ENCODE results near the gene HMOX1.
"Not testable (repeated sequence)": the region's sequence is repeated elsewhere in the genome, so short reads cannot be mapped to it uniquely, and the experiment has no call there.

Gene HMOX1

DNA sequence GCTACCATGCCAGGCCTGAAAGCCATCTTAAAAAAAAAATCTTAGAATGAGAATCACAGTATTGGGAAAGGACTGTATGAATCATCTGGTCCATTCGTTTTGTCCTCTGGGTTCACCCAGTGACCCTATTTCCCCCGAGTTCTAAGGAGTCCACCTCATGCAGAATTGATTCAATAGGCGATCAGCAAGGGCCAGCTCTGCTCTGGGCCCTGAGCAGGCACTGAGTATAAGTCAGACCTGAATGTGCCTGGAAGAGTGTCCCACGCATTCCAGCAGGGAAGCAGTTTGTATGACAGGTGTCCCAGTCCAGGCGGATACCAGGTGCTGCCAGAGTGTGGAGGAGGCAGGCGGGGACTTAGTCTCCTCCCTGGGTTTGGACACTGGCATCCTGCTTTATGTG is 883 bp upstream of the HMOX1 start:
- DNase-seq (ENCODE audit: low spot score): no peak

DNA sequence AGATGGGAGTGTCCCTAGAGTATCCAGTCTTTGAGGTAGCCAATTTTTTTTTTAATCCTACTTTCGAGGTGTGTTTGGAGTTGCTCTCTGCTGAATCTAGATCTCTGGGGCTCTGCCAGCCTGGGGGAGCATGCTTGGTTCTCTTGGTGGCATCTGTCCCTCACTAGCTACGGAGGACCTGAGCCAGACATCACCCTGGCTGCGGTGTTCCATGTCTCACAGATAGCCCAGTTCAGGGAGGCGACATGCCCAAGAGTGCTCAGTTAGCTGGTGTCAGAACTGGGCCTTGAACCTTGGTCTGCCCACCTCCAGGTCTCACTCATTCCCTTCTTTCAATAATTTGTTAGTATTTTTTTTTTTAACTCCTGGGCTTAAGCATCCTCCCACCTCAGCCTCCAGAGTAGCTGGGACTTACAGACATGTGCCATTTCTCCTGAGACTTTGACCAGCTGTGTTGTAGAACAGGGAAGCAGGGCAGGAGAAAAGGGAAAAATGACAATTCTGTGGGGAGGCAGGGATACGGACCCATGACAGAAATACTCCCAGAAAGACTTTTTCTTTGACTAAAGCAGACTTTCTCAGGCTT is 621 bp downstream of the HMOX1 start:
- no peak for DNase-seq (ENCODE audit: low spot score)

DNA sequence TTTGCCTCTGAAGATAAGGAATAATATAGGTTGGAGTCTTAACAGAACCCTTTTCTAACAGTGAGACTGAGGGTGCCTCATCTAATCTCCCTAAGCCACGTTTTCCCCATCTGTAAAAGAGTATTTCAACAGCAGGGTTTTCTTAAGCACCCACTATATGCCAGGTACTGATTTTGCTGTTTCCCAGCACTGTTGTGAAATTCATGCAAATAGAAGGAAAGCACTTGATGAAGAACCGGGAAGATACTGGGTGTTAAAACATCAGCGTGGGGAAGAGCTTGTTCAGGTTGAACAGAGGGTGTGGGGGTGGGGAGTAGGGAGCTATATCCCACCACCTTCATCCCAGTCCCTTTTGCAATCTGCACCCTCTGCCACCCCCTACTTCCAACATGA is 2.8 kb downstream of the HMOX1 start:
- no peak for DNase-seq (ENCODE audit: low spot score)

DNA sequence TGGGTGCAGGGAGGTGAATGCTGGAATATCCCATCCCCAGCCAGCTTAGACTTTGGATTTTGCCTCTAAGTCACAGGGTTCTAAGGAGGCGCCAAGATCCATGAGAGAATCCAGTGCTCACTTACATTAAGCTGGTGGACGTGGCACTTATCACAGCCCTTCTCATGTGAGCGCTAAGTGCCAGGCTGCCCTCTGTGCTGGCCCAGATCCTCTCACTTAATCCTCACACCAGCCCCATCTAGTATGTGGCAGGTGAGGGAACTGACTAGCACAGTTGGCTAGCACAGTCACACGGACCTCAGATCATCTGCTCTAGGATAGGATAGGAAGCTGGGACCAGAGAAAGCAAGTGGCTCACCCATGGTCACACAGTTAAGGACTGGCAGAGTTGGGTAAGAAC is 3.6 kb downstream of the HMOX1 start:
- no peak for DNase-seq (ENCODE audit: low spot score)

DNA sequence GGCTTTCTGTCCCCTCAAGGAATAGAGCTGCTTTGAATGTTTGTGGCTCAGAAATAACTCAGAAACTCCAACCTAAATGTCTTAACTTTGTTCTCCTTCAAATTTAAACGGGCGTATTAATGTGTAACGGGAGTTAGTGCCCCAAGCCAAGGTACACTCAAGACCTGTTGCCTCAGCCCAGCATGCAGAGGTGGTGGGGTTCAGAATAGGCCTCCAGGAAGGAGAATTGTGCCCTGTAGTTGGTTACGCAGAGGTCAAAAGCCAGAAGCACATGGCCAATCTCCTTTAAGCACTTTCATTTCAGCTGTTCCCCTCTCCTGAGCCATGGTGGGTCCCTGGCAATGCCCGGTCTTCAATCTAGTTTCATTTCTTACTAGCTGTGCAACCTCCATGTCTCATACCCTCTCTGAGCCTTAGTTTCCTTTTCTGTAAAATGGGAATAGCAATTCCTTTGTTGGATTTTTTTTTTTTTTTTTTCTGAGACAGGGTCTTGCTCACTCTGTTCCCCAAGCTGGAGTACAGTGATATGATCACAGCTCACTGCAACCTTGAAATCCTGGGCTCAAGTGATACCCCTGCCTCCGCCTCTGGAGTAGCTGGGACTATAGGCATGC is 4.2 kb downstream of the HMOX1 start:
- no peak for DNase-seq (ENCODE audit: low spot score)

DNA sequence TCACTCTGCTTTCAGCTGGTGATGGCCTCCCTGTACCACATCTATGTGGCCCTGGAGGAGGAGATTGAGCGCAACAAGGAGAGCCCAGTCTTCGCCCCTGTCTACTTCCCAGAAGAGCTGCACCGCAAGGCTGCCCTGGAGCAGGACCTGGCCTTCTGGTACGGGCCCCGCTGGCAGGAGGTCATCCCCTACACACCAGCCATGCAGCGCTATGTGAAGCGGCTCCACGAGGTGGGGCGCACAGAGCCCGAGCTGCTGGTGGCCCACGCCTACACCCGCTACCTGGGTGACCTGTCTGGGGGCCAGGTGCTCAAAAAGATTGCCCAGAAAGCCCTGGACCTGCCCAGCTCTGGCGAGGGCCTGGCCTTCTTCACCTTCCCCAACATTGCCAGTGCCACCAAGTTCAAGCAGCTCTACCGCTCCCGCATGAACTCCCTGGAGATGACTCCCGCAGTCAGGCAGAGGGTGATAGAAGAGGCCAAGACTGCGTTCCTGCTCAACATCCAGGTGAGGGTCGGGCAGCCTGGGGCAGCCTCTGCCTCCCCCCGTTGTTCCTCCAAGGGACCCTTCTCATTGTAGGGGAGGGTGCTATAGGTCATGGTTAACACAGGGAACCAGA is 5.9 kb downstream of the HMOX1 start:
- no peak for DNase-seq (ENCODE audit: low spot score)

DNA sequence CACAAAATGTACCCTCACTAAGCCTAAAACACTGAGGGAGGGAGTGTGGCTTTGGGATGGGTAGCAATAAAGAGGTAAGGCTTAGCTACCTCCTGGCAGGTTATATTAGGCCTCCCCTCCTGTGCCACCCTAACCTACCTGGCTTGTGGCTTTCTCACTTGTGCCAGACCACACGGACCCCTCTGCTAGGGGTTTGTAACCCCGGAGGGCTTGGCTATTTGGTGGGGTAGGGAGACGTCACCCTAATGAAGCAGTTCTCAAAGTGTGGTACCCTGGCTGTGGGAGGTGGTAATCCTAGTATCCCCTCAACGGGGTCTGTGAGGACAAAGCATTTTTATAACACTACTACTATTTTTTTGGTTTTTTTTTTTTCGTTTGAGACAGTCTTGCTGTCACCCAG is 10.0 kb downstream of the HMOX1 start:
- no peak for DNase-seq (ENCODE audit: low spot score)

DNA sequence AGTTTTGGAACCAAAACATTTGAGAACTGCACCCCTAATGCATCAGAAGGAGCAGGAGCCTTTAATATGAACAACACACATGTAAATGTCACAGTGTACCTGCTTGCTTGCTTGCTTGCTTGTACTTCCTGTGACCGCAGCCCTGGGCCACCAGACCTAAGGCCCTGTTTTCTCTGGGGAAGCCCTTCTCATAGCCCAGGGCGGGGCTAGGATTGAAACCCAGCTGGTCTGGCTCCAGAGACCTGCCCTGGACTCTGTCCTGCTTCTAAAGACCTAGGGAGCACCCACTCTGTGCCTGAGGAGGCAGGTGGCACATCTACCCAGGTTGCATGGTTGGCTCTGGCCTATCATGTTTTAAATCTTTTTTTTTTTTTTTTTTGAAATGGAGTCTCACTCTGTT is 11.5 kb downstream of the HMOX1 start:
- no peak for DNase-seq (ENCODE audit: low spot score)

DNA sequence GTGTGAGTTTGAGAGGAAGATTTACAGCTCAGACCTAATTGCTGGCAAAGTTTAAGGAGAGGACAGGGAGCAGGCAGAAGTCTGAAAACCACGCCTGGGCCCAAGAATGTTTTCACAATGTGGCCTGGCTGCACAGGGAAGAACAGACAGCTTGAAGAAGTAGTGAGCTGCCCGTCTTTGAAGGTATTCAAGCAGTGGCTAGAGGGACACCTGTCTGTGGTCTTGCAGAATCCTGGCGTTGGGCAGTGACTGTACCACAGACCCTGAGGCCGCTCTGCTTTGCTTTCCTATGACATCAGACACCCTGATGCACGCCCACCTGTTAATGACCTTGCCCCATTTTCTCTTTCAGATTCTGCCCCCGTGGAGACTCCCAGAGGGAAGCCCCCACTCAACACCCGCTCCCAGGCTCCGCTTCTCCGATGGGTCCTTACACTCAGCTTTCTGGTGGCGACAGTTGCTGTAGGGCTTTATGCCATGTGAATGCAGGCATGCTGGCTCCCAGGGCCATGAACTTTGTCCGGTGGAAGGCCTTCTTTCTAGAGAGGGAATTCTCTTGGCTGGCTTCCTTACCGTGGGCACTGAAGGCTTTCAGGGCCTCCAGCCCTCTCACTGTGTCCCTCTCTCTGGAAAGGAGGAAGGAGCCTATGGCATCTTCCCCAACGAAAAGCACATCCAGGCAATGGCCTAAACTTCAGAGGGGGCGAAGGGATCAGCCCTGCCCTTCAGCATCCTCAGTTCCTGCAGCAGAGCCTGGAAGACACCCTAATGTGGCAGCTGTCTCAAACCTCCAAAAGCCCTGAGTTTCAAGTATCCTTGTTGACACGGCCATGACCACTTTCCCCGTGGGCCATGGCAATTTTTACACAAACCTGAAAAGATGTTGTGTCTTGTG is 12.5 kb downstream of the HMOX1 start:
- DNase-seq (ENCODE audit: low spot score): no peak

DNA sequence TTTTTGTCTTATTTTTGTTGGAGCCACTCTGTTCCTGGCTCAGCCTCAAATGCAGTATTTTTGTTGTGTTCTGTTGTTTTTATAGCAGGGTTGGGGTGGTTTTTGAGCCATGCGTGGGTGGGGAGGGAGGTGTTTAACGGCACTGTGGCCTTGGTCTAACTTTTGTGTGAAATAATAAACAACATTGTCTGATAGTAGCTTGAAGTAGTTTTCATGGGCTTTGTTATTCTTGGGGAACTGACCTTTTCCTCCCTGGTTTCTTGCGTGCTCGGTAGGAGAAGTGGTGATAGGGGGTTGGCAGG is 13.1 kb downstream of the HMOX1 start:
- DNase-seq (ENCODE audit: low spot score): no peak

DNA sequence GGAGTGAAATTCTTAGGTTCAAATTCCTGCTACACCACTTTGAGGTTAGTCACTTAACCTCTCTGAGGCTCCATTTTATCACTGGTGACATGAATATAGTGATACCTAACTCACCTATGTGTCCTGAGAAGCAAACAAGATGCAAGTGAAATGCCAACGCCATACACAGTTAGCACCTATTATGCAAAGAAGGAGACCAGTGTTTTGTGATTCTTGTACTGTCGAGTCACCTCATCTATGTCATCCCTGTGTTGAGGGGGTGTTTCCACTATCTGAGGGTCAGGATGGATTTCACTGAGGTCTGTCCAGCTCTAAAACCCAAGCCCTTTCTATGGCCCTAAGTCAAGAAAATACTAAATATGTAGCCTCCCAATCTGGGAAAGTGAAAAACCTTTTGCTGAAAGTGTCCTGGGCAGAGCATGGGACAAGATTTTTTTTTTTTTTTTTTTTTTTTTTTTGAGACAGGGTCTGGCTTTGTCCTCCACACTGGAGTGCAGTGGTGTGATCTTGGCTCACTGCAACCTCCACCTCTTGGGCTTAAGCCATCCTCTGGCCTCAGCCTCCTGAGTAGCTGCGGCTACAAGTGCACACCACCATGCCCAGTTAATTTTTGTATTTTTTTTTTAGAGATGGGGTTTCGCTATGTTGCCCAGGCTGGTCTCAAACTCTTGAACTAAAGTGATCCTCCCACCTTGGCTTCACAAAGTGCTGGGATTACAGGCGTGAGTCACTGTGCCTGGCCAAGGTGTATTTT is 14.1 kb downstream of the HMOX1 start:
- DNase-seq (ENCODE audit: low spot score): no peak

DNA sequence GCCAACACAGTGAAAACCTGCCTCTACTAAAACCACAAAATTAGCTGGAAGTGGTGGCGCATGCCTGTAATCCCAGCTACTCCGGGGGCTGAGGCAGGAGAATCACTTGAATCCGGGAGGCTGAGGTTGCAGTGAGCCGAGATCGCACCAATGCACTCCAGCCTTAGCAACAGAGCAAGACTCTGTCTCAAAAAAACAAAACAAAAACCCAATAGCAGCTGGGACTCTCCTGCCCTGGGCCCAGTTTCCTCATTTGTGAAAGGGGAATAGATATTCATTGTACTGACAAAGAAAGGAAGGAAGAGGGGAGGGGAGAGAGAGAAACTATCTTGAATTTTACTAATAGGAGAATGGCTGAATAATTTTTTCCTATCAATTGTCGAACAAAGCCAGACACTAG is 15.7 kb downstream of the HMOX1 start:
- DNase-seq (ENCODE audit: low spot score): not testable (repeated sequence)

DNA sequence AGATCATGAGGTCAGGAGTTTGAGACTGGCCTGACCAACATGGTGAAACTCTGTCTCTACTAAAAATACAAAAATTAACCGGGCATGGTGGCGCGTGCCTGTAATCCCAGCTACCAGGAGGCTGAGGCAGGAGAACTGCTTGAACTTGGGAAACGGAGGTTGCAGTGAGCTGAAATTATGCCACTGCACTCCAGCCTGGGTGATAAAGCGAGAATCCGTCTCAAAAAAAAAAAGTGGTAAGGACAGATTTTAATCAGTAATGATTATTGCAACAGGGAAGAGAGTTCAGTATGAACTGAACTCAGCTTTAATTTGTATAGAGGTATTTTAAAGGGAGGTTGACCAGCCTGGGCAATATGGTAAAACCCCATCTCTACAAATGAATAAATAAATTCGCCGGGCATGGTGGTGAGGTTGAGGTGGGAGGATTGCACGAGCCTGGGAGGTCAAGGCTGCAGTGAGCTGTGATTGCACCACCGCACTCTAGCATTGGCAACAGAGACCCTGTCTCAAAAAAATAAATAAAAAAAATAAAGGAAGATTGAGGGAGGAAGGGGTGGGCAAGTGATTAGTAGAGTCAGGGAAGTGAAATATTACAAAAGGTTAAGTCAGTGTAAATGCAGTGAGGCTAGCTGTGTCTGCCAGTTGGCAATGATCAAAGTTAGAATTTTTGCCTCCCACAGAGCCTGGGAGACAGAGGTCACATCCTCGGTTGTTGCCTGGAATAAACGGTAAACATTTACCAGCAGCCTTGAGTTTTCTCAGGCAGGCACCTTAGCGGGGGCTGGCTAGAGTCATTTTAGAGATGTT is 16.4 kb downstream of the HMOX1 start:
- no peak for DNase-seq (ENCODE audit: low spot score)

DNA sequence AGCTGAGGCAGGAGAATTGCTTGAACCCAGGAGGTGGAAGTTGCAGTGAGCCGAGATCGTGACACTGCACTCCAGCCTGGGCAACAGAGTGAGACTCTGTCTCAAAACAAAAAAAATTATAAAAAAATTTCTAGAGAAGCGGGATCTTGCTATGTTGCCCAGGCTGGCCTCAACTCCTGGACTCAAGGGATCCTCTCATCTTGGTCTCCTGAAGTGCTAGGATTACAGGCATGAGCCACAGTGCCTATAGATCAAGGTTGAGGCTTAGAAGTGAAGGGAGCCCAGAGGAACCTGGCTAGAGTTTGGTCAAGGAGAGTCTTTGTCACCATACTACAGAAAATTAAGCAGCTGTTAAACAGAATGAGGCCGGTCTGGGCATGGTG is 17.7 kb downstream of the HMOX1 start:
- DNase-seq (ENCODE audit: low spot score): no peak

DNA sequence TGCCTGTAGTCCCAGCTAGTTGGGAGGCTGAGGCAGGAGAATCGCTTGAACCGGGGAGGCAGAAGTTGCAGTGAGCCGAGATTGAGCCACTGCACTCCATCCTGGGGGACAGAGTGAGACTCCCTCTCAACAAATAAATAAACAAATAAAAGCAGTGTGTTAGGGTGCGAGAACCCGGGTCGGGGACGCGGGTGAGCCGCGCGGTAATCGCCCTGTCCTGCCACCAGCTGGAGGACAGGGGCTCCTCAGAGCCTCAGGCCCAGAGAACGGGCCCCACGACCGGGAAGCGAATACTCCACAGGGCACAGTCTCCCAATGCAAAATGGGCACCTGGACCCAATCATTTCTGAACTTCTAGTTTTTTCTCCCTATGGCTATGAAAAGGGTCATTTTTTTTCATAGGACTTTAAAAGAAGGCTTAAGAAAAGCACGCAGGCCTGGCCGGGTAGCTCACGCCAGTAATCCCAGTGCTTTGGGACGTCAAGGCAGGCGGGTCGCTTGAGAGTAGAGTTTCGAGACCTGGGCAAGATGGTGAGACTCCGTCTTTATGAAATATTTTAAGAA is 18.3 kb downstream of the HMOX1 start:
- DNase-seq (ENCODE audit: low spot score): no peak

DNA sequence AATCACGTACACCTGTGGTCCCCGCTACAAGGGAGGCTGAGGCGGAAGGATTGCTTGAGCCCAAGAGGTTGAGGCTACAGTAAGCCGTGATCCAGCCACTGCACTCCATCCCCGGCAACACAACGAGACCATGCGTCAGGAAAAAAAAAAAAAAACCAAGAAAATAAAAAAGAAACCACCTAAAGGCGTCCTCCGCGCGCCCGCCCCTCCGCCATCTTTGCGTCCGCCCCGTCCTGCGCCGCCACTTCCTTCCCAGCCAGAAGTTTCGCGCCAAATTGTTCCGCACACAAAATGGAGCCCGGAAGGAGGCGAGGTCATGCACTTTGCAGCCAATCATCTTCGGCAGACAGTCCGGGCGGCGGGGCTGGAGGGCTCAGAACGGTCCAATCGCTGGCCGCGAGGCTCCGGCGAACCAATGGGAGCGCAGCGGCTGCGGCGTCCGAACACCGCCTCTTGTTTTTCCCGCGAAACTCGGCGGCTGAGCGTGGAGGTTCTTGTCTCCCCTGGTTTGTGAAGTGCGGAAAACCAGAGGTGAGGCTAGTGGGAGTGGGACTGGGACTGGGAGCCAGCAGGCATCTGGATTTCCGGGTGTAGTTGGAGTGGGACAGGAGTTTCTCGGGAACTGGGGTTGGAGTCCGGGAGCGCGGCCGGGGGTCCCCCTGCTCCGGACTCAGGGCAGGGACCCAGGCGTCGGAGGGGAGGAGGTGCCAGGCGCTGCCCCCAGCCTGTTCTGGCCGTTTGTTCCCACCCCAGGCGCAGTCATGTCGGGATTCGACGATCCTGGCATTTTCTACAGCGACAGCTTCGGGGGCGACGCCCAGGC is 19.0 kb downstream of the HMOX1 start, which contains the start of gene MCM5:
TSS of gene MCM5 (plus strand) at position 463 of the 823 bp plus-strand sequence. CDS start at position 762, 299 bp downstream.
- DNase-seq (ENCODE audit: low spot score): peak; percentile 98

DNA sequence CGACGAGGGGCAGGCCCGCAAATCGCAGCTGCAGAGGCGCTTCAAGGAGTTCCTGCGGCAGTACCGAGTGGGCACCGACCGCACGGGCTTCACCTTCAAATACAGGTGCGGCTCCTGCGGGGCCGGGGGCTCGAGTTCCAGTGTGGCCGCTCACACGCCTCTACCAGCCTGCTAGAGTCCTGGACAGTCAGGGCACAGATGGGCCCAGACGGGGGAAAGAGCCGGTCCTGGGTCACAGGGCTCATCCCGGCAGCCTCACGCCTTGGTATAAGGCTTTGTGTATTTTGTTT is 19.6 kb downstream of the HMOX1 start:
- DNase-seq (ENCODE audit: low spot score): no peak

DNA sequence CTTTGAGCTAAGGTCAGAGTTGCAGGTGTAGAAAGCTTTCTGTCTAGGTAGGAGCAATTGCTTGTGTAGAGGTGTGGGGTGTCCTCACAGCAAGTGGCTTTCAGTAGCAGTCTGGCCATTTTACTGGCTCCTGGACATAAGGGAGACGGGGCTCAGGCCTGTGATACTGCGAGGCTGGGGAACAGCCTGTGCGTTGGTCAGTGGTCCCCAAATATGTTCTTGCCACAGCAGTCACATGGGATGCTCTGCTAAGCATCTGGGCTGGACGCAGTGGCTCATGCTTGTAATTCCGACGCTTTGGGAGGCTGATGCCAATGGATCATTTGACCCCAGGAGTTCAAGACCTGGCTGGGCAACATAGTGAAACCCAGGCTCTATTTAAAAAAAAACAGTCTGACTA is 21.0 kb downstream of the HMOX1 start:
- DNase-seq (ENCODE audit: low spot score): no peak

DNA sequence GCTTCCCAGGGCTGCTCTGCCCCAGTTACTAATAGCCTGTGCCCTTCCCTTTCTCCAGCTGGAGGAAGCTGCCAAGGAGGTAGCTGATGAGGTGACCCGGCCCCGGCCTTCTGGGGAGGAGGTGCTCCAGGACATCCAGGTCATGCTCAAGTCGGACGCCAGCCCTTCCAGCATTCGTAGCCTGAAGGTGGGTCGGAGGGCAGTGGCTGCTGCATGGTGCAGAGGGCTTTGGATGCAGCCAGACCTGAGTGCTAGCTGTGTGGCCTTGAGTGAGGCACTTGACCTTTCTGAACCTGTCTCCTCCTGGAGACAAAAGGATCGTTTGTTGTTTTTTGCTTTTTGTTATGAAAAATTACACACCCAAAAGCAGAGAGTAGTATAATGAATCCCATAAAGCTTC is 22.5 kb downstream of the HMOX1 start:
- no peak for DNase-seq (ENCODE audit: low spot score)

DNA sequence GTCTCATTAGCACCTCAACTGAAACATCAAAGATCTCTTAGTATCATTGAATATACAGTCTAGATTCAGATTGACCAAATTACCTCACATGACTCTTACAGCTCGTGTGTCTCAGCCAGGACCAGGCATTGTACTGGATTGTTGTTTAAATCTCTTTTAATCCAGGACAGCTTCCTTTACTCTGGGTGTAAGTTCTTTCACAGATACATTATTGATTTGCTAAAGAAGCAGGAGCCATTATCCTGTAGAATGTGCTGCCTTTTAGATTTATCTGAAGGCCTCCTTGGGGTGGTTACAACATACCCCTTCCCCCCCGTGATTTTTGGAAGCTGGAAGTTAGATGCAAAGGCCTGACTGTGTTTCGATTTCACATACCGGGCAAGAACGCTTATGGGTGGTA is 23.3 kb downstream of the HMOX1 start:
- DNase-seq (ENCODE audit: low spot score): no peak

All from CD4-positive, alpha-beta T cell treated with Interleukin-15 for 4 hours (primary cell).